HCT116 (cell line): ENCODE results near the gene PRTG. TPM values are rescaled to one million over a fixed set of nuclear protein-coding genes. Genes with fewer than 3 reads are reported as not detected.

Source experiments
- ATAC-seq: fragments of 200-7000 bp; cut with Tn5 transposase; 2 replicates; pipeline ENCODE4 v1.9.1; 2020; ENCODE audit warnings: mild to moderate bottlenecking, moderate library complexity
- BruUV-seq: library from RNA; stranded (reverse); fragments of 400-500 nt; replicated peaks from 2 replicates; lab custom pipeline; 2021; lab: Mats Ljungman, UMichigan
- CTCF ChIA-PET: fragments of 300-600 bp; sonication (Branson Sonifier 250); formaldehyde crosslinking; loops from one replicate; lab custom pipeline; 2021; ENCODE audit warnings: antibody characterized with exemption; lab: Charles Lee
- POLR2A ChIA-PET: fragments of 300-600, 350-600 bp; sonication (Branson Sonifier 250); formaldehyde crosslinking; loops from one replicate; lab custom pipeline; 2021; ENCODE audit warnings: antibody characterized with exemption; lab: Charles Lee
- RAD21 ChIA-PET, 2 experiments: fragments of 300-600 bp; sonication (Branson Sonifier 250); formaldehyde crosslinking; loops; one replicate each; lab custom pipeline; 2023; ENCODE audit warnings: low total read pairs in 2 of 2; ENCODE audit not compliant: uncharacterized antibody in 2 of 2, unreplicated experiment in 2 of 2, low non-redundant PET in 1 of 2; lab: Charles Lee
- DNase-seq: peaks from one replicate; pipeline ENCODE4 v3.0.0-alpha.2; 2010; ENCODE audit warnings: low read depth, low spot score
- H2AFZ ChIP-seq: fragments of 200-600 bp; shearing (Covaris generic), sonication (generic); 2 replicates; pipeline ENCODE4 v1.6.1; 2017; ENCODE audit warnings: low read depth, mixed run types, mixed read lengths, antibody characterized with exemption, low read length; ENCODE audit not compliant: poor library complexity, severe bottlenecking
- H3K27ac ChIP-seq: 2 replicates; pipeline ENCODE4 v1.5.1; 2012; ENCODE audit warnings: low read depth, low read length
- H3K27me3 ChIP-seq: fragments of 200-600 bp; sonication (generic); 2 replicates; pipeline ENCODE4 v1.6.1; 2016; ENCODE audit warnings: mixed run types, low read length, mixed read lengths; ENCODE audit not compliant: insufficient read depth
- H3K36me3 ChIP-seq, 2 experiments: fragments of 200-500 bp in 1 of 2; fragments of 200-600 bp in 1 of 2; sonication (Bioruptor generic) in 1 of 2; sonication (generic) in 1 of 2; 2 replicates each; pipeline versions ENCODE4 v1.5.1 to v1.6.1; 2014 to 2016; ENCODE audit warnings: low read length in 2 of 2, inconsistent platforms in 1 of 2, mixed read lengths in 1 of 2, mixed run types in 1 of 2; ENCODE audit not compliant: insufficient read depth in 2 of 2, control insufficient read depth in 1 of 2
- H3K4me1 ChIP-seq, 2 experiments: fragments of 200-600 bp in 1 of 2; sonication (generic) in 1 of 2; 2 replicates each; pipeline versions ENCODE4 v1.5.1 to v1.6.1; 2012 to 2017; ENCODE audit warnings: low read length in 2 of 2, inconsistent platforms in 1 of 2, mild to moderate bottlenecking in 1 of 2, mixed read lengths in 1 of 2, mixed run types in 1 of 2, moderate library complexity in 1 of 2; ENCODE audit not compliant: insufficient read depth in 2 of 2, control insufficient read depth in 1 of 2
- H3K4me2 ChIP-seq: fragments of 200-600 bp; sonication (generic); 2 replicates; pipeline ENCODE4 v1.6.1; 2017; ENCODE audit warnings: mixed run types, low read length, mixed read lengths
- H3K4me3 ChIP-seq, 2 experiments: fragments of 200-600 bp in 1 of 2; sonication (generic) in 1 of 2; replicated peaks in 1 of 2; 2 replicates each; pipeline ENCODE4 v1.5.1; 2011 to 2016; ENCODE audit warnings: low read length in 2 of 2, control low read depth in 1 of 2, low read depth in 1 of 2, mild to moderate bottlenecking in 1 of 2, mixed read lengths in 1 of 2, mixed run types in 1 of 2
- H3K79me2 ChIP-seq: fragments of 200-600 bp; sonication (generic); 2 replicates; pipeline ENCODE4 v1.6.1; 2017; ENCODE audit warnings: mild to moderate bottlenecking, mixed run types, low read length, moderate library complexity, mixed read lengths; ENCODE audit not compliant: insufficient read depth
- H3K9ac ChIP-seq: fragments of 200-600 bp; sonication (generic); 2 replicates; pipeline ENCODE4 v1.6.1; 2016; ENCODE audit warnings: low read length, mixed read lengths
- H3K9me2 ChIP-seq: fragments of 200-600 bp; sonication (generic), shearing (Covaris generic); 2 replicates; pipeline ENCODE4 v1.6.1; 2017; ENCODE audit warnings: mixed run types, mild to moderate bottlenecking, moderate library complexity; ENCODE audit not compliant: insufficient read depth
- H3K9me3 ChIP-seq, 2 experiments: fragments of 200-500 bp in 1 of 2; fragments of 200-600 bp in 1 of 2; sonication (Bioruptor generic) in 1 of 2; sonication (generic) in 1 of 2; 2 replicates each; pipeline ENCODE4 v1.6.1; 2014 to 2017; ENCODE audit warnings: low read length in 2 of 2, mixed read lengths in 2 of 2, inconsistent platforms in 1 of 2, low read depth in 1 of 2, mild to moderate bottlenecking in 1 of 2, mixed run types in 1 of 2, moderate library complexity in 1 of 2; ENCODE audit not compliant: control insufficient read depth in 1 of 2, insufficient read depth in 1 of 2
- H4K20me1 ChIP-seq: fragments of 200-600 bp; sonication (generic), shearing (Covaris generic); 2 replicates; pipeline ENCODE4 v1.6.1; 2017; ENCODE audit warnings: mixed run types, mild to moderate bottlenecking, moderate library complexity; ENCODE audit not compliant: insufficient read depth
- CEBPB ChIP-seq: IDR thresholded peaks from 2 replicates; pipeline ENCODE4 v1.6.1; 2012; ENCODE audit warnings: low read depth
- CTCF ChIP-seq, 3 experiments: fragments of 200-600 bp in 1 of 3; sonication (generic) in 1 of 3; IDR thresholded peaks in 2 of 3; conservative IDR thresholded peaks in 1 of 3; 2 replicates each; pipeline ENCODE4 v1.5.1; 2012 to 2017; ENCODE audit warnings: low read depth in 2 of 3, low read length in 2 of 3, antibody characterized with exemption in 1 of 3, borderline replicate concordance in 1 of 3, control low read depth in 1 of 3, mild to moderate bottlenecking in 1 of 3, mixed read lengths in 1 of 3, mixed run types in 1 of 3, moderate library complexity in 1 of 3; ENCODE audit not compliant: insufficient read depth in 1 of 3
- EGR1 ChIP-seq: IDR thresholded peaks from 2 replicates; pipeline ENCODE4 v1.6.1; 2012; ENCODE audit warnings: low read depth
- EZH2 ChIP-seq: fragments of 200-600 bp; sonication (generic); IDR thresholded peaks from 2 replicates; pipeline ENCODE4 v1.6.1; 2017; ENCODE audit warnings: antibody characterized with exemption, mixed run types
- EZH2phosphoT487 ChIP-seq: fragments of 200-600 bp; IDR thresholded peaks from 2 replicates; pipeline ENCODE4 v1.6.1; 2018; ENCODE audit warnings: antibody characterized with exemption, borderline replicate concordance
- JUND ChIP-seq: IDR thresholded peaks from 2 replicates; pipeline ENCODE4 v1.6.1; 2012
- MAX ChIP-seq: IDR thresholded peaks from 2 replicates; pipeline ENCODE4 v1.6.1; 2012
- POLR2A ChIP-seq: IDR thresholded peaks from 2 replicates; pipeline ENCODE4 v1.7.0; 2011; ENCODE audit warnings: borderline replicate concordance; ENCODE audit not compliant: insufficient read depth, insufficient read length; ENCODE audit errors: extremely low read depth
- RAD21 ChIP-seq: IDR thresholded peaks from 2 replicates; pipeline ENCODE4 v1.6.1; 2012; ENCODE audit warnings: low read depth, mild to moderate bottlenecking
- SRF ChIP-seq: IDR thresholded peaks from 2 replicates; pipeline ENCODE4 v1.6.1; 2012; ENCODE audit warnings: low read depth
- YY1 ChIP-seq: IDR thresholded peaks from 2 replicates; pipeline ENCODE4 v1.6.1; 2011; ENCODE audit warnings: low read length, low read depth, moderate library complexity, mild to moderate bottlenecking; ENCODE audit not compliant: insufficient replicate concordance; ENCODE audit errors: extremely low read depth
- ZBTB33 ChIP-seq: IDR thresholded peaks from 2 replicates; pipeline ENCODE4 v1.6.1; 2011; ENCODE audit warnings: mild to moderate bottlenecking, low read length, moderate library complexity; ENCODE audit not compliant: insufficient replicate concordance; ENCODE audit errors: extremely low read depth
- ZFX ChIP-seq: fragments of 450-650 bp; IDR thresholded peaks from 2 replicates; pipeline ENCODE4 v1.6.1; 2017
- ZNF274 ChIP-seq: fragments of 200-500 bp; sonication (Bioruptor generic); IDR thresholded peaks from 2 replicates; pipeline ENCODE4 v1.6.1; 2014; ENCODE audit warnings: mild to moderate bottlenecking, low read depth, low read length, inconsistent platforms
- intact Hi-C: fragments of 100-400 bp; cut with micrococcal nuclease; formaldehyde crosslinking; loops from 2 replicates; pipeline ENCODE4 v1.10.0; 2022
- total RNA-seq: library from RNA; stranded (reverse); gene quantifications from one replicate; pipeline ENCODE4 v1.2.1, GENCODE V29; 2021; ENCODE audit not compliant: unreplicated experiment

The PRTG gene
- total RNA-seq, 1 experiment from 2014 or later, result not detected

GRCh38 chr15:55637086-55637485, 105.9 kb downstream of the PRTG start:
- no peaks in the 10 kb centered on the region for H4K20me1 ChIP-seq
- intact Hi-C loops, result no loop called here
- ATAC-seq (no peak), DNase-seq (no peak)
- H3K27ac ChIP-seq, result no peak overlapping the region
- no peak overlapping the region for H3K4me3 ChIP-seq
- ChIA-PET CTCF (interaction anchor here (2.6 kb wide), 1 partner anchor 111 kb away, joined by 6 read pairs; no protein-coding TSS in a partner anchor), POLR2A (interaction anchor here (1.5 kb wide), 1 partner anchor 9 kb away, joined by 8 read pairs; no protein-coding TSS in a partner anchor), RAD21 (no interaction called here)
- no TSS peak for BruUV-seq
- H3K27me3 ChIP-seq, result no peaks in the 10 kb centered on the region
- H3K9ac ChIP-seq, result no peak overlapping the region
- H3K79me2 ChIP-seq, result no peaks in the 10 kb centered on the region
- no peaks in the 10 kb centered on the region for H3K9me3 ChIP-seq
- TF ChIP-seq JUND (no peak), RAD21 (no peak), ZNF274 (no peak), EZH2 (no peak), YY1 (no peak), EZH2phosphoT487 (no peak), CTCF (IDR thresholded peaks at IDR 0.05 in 2 of 3, conservative IDR thresholded peaks at IDR 0.05 in 1 of 3; ENCODE audit: borderline replicate concordance in 1 of 3, insufficient read depth in 1 of 3, low read depth in 2 of 3, low read length in 2 of 3) (no peak), MAX (no peak), SRF (no peak), ZFX (no peak), POLR2A (no peak), EGR1 (no peak), CEBPB (no peak), ZBTB33 (no peak)
- H3K4me1 ChIP-seq, result no peaks in the 10 kb centered on the region
- no peaks in the 10 kb centered on the region for H3K36me3 ChIP-seq
- H2AFZ ChIP-seq, result no peak overlapping the region
- H3K9me2 ChIP-seq, result no peaks in the 10 kb centered on the region
- no peak overlapping the region for H3K4me2 ChIP-seq
